Astrocyte (in vitro differentiated cells and primary cell): ENCODE measurements around the gene NRG3. TPM values are rescaled to one million over a fixed set of nuclear protein-coding genes. Genes with fewer than 3 reads are reported as not detected.

Experiments
- DNase-seq: peaks from one replicate; pipeline ENCODE4 v3.0.0-alpha.2; 2010; ENCODE audit warnings: low read depth
- FAIRE-seq: peaks from 2 replicates; lab custom pipeline; 2011; peaks lifted over from hg19 to GRCh38; lab: Jason Lieb, UNC
- H2AFZ ChIP-seq: 2 replicates; pipeline ENCODE4 v1.6.0; 2012; ENCODE audit warnings: low read depth, low read length, inconsistent platforms
- H3K27ac ChIP-seq: 2 replicates; pipeline ENCODE4 v1.5.1; 2011; ENCODE audit warnings: low read depth, low read length, inconsistent platforms
- H3K27me3 ChIP-seq: 2 replicates; pipeline ENCODE4 v1.6.0; 2011; ENCODE audit warnings: low read length, inconsistent platforms; ENCODE audit not compliant: insufficient read depth
- H3K36me3 ChIP-seq: 2 replicates; pipeline ENCODE4 v1.5.1; 2011; ENCODE audit warnings: low read length, inconsistent platforms; ENCODE audit not compliant: insufficient read depth
- H3K4me1 ChIP-seq: 2 replicates; pipeline ENCODE4 v1.5.1; 2011; ENCODE audit warnings: low read length, inconsistent platforms; ENCODE audit not compliant: insufficient read depth
- H3K4me2 ChIP-seq: 2 replicates; pipeline ENCODE4 v1.6.0; 2012; ENCODE audit warnings: low read length, inconsistent platforms
- H3K4me3 ChIP-seq: 2 replicates; pipeline ENCODE4 v1.5.1; 2011; ENCODE audit warnings: low read depth, mild to moderate bottlenecking, low read length, inconsistent platforms; ENCODE audit not compliant: insufficient read depth
- H3K79me2 ChIP-seq: 2 replicates; pipeline ENCODE4 v1.6.0; 2012; ENCODE audit warnings: mild to moderate bottlenecking, low read length, inconsistent platforms; ENCODE audit not compliant: insufficient read depth
- H3K9ac ChIP-seq: 2 replicates; pipeline ENCODE4 v1.6.0; 2012; ENCODE audit warnings: mild to moderate bottlenecking, low read length, inconsistent platforms
- H3K9me3 ChIP-seq: 2 replicates; pipeline ENCODE4 v1.5.1; 2012; ENCODE audit warnings: low read depth, mild to moderate bottlenecking, low read length, inconsistent platforms; ENCODE audit not compliant: insufficient read depth
- H4K20me1 ChIP-seq: 2 replicates; pipeline ENCODE4 v1.6.0; 2012; ENCODE audit warnings: low read length, inconsistent platforms; ENCODE audit not compliant: insufficient read depth
- H3K27ac Mint-ChIP-seq: one replicate; pipeline ENCODE4 v1.8.0; 2021; ENCODE audit warnings: mild to moderate bottlenecking, mixed read lengths; ENCODE audit not compliant: unreplicated experiment
- H3K27me3 Mint-ChIP-seq: one replicate; pipeline ENCODE4 v1.8.0; 2021; ENCODE audit warnings: low read depth, mixed read lengths; ENCODE audit not compliant: unreplicated experiment
- H3K36me3 Mint-ChIP-seq: one replicate; pipeline ENCODE4 v1.8.0; 2021; ENCODE audit warnings: low read depth, mixed read lengths; ENCODE audit not compliant: unreplicated experiment
- H3K4me1 Mint-ChIP-seq: one replicate; pipeline ENCODE4 v1.8.0; 2021; ENCODE audit warnings: low read depth, mixed read lengths; ENCODE audit not compliant: unreplicated experiment
- H3K4me3 Mint-ChIP-seq: one replicate; pipeline ENCODE4 v1.8.0; 2021; ENCODE audit warnings: mild to moderate bottlenecking, moderate library complexity, mixed read lengths; ENCODE audit not compliant: unreplicated experiment
- H3K9me3 Mint-ChIP-seq: one replicate; pipeline ENCODE4 v1.8.0; 2021; ENCODE audit warnings: mild to moderate bottlenecking, mixed read lengths; ENCODE audit not compliant: unreplicated experiment
- CTCF ChIP-seq: IDR thresholded peaks from 2 replicates; pipeline ENCODE4 v1.5.1; 2011; ENCODE audit warnings: low read depth, mild to moderate bottlenecking, inconsistent platforms, low read length, moderate library complexity; ENCODE audit not compliant: insufficient read depth
- EZH2 ChIP-seq: IDR thresholded peaks from 2 replicates; pipeline ENCODE4 v1.6.1; 2012; ENCODE audit warnings: mild to moderate bottlenecking, low read length, inconsistent platforms; ENCODE audit not compliant: insufficient read depth
- total RNA-seq: library from RNA; stranded (reverse); gene quantifications from 2 replicates; pipeline ENCODE4 v1.2.1, GENCODE V29; 2021

NRG3 gene
- total RNA-seq, 1 donor from 2014 or later = 2.1 TPM

DNA sequence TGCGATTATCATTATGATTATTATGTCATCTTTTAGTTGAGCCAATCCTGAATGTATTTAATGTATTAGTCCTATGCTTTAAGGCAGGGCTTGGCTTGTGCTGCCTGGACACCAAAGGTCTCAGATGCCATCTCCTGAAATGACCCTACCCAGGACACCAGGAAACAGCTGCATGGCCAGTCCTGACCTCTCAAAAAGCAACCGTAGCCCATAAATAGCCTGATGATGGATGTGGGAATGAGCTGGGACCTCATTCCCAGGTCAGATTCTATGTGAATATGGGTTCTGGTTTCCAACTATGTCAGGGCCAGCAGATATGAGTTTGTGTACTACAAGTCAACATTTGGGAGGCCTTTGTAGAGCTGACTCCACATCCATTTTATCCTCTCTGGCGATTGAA is 438.4 kb downstream of the NRG3 start:
- H3K36me3 Mint-ChIP-seq = no peaks in the 10 kb centered on the region
- TF ChIP-seq EZH2 (no peak), CTCF (no peak)
- H3K27me3 Mint-ChIP-seq = no peaks in the 10 kb centered on the region
- DNase-seq (no peak), FAIRE-seq (no peak)
- Histone ChIP-seq H3K4me3 (no peak overlapping the region), H3K36me3 (no peaks in the 10 kb centered on the region), H4K20me1 (no peaks in the 10 kb centered on the region), H3K27me3 (no peaks in the 10 kb centered on the region), H3K4me2 (no peak overlapping the region), H2AFZ (no peak overlapping the region), H3K4me1 (no peaks in the 10 kb centered on the region), H3K79me2 (no peaks in the 10 kb centered on the region), H3K9me3 (no peaks in the 10 kb centered on the region), H3K27ac (no peak overlapping the region), H3K9ac (no peak overlapping the region)
- H3K4me1 Mint-ChIP-seq = peaks cover 10% of the 10 kb centered on the region
- no peak overlapping the region for H3K27ac Mint-ChIP-seq
- no peak overlapping the region for H3K4me3 Mint-ChIP-seq
- H3K9me3 Mint-ChIP-seq = no peaks in the 10 kb centered on the region

DNA sequence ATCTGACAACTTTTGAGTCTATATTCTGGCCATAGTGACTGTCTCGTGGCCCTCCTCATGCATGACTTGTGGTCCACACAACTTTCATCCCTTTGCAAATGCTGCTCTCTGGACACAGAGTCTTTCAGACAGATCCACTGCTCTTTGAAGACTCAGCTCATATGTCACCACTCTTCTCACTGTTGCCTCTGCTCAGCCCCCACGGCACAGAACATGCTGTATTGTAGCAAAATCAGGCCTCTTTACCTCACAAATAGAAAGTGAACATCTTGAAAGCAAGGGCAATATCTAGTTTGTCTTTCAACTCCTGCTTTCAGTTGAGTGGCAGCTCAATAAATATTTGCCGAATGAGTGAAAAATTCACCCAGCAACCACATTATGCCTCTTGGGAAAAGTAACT is 443.5 kb downstream of the NRG3 start:
- H3K4me3 Mint-ChIP-seq = no peak overlapping the region
- H3K4me2 ChIP-seq = no peak overlapping the region
- H3K4me1 Mint-ChIP-seq = peaks cover 3% of the 10 kb centered on the region
- H3K27me3 Mint-ChIP-seq = no peaks in the 10 kb centered on the region
- no peaks in the 10 kb centered on the region for H3K79me2 ChIP-seq
- DNase-seq (no peak), FAIRE-seq (no peak)
- H3K27me3 ChIP-seq = no peaks in the 10 kb centered on the region
- no peak overlapping the region for H3K27ac Mint-ChIP-seq
- no peaks in the 10 kb centered on the region for H3K9me3 Mint-ChIP-seq
- no peak overlapping the region for H2AFZ ChIP-seq
- no peak overlapping the region for H3K4me3 ChIP-seq
- no peak overlapping the region for H3K9ac ChIP-seq
- no peaks in the 10 kb centered on the region for H4K20me1 ChIP-seq
- no peak for TF ChIP-seq EZH2
- TF ChIP-seq CTCF = no peak
- H3K9me3 ChIP-seq = no peaks in the 10 kb centered on the region
- no peaks in the 10 kb centered on the region for H3K36me3 ChIP-seq
- no peaks in the 10 kb centered on the region for H3K4me1 ChIP-seq
- no peaks in the 10 kb centered on the region for H3K36me3 Mint-ChIP-seq
- no peak overlapping the region for H3K27ac ChIP-seq

- no peaks in the 10 kb centered on the region for H3K36me3 ChIP-seq
- TF ChIP-seq CTCF = no peak
- no peak for TF ChIP-seq EZH2
- no peaks in the 10 kb centered on the region for H3K36me3 Mint-ChIP-seq
- H3K9me3 ChIP-seq = no peaks in the 10 kb centered on the region
- no peak overlapping the region for H3K27ac ChIP-seq
- H3K27ac Mint-ChIP-seq = no peak overlapping the region
- DNase-seq (no peak), FAIRE-seq (no peak)
- H3K27me3 ChIP-seq = no peaks in the 10 kb centered on the region
- H3K9ac ChIP-seq = no peak overlapping the region
- no peak overlapping the region for H2AFZ ChIP-seq
- no peak overlapping the region for H3K4me3 Mint-ChIP-seq
- peaks cover 3% of the 10 kb centered on the region for H3K4me1 Mint-ChIP-seq
- no peaks in the 10 kb centered on the region for H3K9me3 Mint-ChIP-seq
- H3K79me2 ChIP-seq = no peaks in the 10 kb centered on the region
- no peaks in the 10 kb centered on the region for H3K27me3 Mint-ChIP-seq
- H3K4me2 ChIP-seq = no peak overlapping the region
- no peaks in the 10 kb centered on the region for H4K20me1 ChIP-seq
- H3K4me3 ChIP-seq = no peak overlapping the region
- no peaks in the 10 kb centered on the region for H3K4me1 ChIP-seq
Observed at GRCh38 chr10:82319074-82319473, 444.1 kb downstream of the NRG3 start.
